Naive B cell (primary cell): ENCODE data around the gene TOM1L2. TPM values are rescaled to one million over a fixed set of nuclear protein-coding genes. Genes with fewer than 3 reads are reported as not detected.
"Not testable (repeated sequence)": the region's sequence is repeated elsewhere in the genome, so short reads cannot be mapped to it uniquely, and the experiment has no call there.

ENCODE experiments used
- ATAC-seq, 2 donors: fragments of 150-1000 bp; cut with Tn5 transposase; 2 replicates each; pipeline ENCODE4 v1.10.0; 2021; ENCODE audit warnings: low read depth in 2 of 2, mild to moderate bottlenecking in 2 of 2, moderate library complexity in 2 of 2
- DNase-seq: peaks from one replicate; pipeline ENCODE4 v3.0.0; 2022
- H3K27ac Mint-ChIP-seq, 6 donors: one replicate each; pipeline ENCODE4 v1.8.0; 2020 to 2022; ENCODE audit warnings: mild to moderate bottlenecking in 6 of 6, mixed read lengths in 6 of 6, moderate library complexity in 5 of 6, inconsistent platforms in 2 of 6
- H3K27me3 Mint-ChIP-seq, 3 donors: one replicate each; pipeline ENCODE4 v1.8.0; 2021 to 2022; ENCODE audit warnings: mixed read lengths in 3 of 3, mild to moderate bottlenecking in 1 of 3
- H3K36me3 Mint-ChIP-seq, 2 donors: one replicate each; pipeline ENCODE4 v1.8.0; 2020 to 2022; ENCODE audit warnings: mixed read lengths in 2 of 2, inconsistent platforms in 1 of 2, mild to moderate bottlenecking in 1 of 2
- H3K4me1 Mint-ChIP-seq, 3 donors: one replicate each; pipeline ENCODE4 v1.8.0; 2020 to 2022; ENCODE audit warnings: mixed read lengths in 3 of 3, inconsistent platforms in 1 of 3, mild to moderate bottlenecking in 1 of 3, moderate library complexity in 1 of 3
- H3K4me3 Mint-ChIP-seq, 8 donors: one replicate each; pipeline ENCODE4 v1.8.0; 2020 to 2022; ENCODE audit warnings: mild to moderate bottlenecking in 8 of 8, mixed read lengths in 8 of 8, moderate library complexity in 8 of 8, inconsistent platforms in 2 of 8
- H3K9me3 Mint-ChIP-seq, 7 donors: one replicate each; pipeline ENCODE4 v1.8.0; 2020 to 2022; ENCODE audit warnings: mixed read lengths in 7 of 7, mild to moderate bottlenecking in 5 of 7, inconsistent platforms in 2 of 7, moderate library complexity in 1 of 7
- polyA plus RNA-seq, 6 donors: library from polyadenylated mRNA; unstranded; fragments of 300-500 nt; fragmentation: Illumina TruSeq; gene quantifications; one replicate each; pipeline ENCODE4 v1.2.3, GENCODE V29; 2021; ENCODE audit warnings: low read depth in 6 of 6

Gene TOM1L2
- polyA plus RNA-seq, 6 donors from 2014 or later, result 2.5 to 7.0 (median 3.0) TPM

DNA sequence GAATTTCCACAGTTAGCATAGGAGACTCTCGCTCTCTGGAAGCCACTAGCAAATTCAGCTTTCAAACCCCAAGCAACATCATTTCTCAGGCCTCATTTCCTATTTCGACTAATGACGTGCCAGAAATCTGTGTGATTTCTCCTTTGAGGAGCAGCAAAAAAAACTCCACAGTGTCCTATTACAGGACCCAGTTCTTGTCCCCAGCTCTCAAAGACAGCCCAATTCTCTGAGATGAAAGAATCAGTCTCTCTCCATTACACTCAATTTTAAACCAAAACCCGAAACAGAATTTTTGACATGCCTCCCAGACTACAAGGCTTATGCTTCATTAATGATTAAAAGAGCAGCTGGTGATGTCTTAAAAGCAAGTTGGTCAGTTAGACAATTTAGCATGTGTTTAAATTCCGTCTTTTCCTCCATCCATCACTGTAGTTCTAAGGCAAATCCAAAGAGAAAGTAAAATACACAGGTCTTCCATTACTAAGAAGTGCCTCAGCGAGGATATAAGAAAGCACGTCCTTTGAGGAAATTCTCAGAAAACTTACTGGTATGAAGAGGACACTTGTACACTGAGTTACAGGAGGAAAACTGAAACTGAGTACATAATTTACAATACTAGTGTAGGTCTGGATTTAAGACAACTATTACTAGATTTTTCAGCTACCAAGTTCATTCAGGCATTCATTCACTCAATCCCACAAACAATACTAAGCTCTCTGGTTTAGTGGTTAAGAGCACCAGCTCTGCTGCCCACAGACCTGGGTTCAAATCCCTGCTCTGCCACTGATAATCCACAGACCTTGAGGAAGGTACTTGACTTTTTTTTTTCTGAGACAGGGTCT lies 12.5 kb downstream of the TOM1L2 start:
- H3K4me3 Mint-ChIP-seq, result peak overlapping the region in 3 of 8 donors; percentile 42 to 58 (median 46)

DNA sequence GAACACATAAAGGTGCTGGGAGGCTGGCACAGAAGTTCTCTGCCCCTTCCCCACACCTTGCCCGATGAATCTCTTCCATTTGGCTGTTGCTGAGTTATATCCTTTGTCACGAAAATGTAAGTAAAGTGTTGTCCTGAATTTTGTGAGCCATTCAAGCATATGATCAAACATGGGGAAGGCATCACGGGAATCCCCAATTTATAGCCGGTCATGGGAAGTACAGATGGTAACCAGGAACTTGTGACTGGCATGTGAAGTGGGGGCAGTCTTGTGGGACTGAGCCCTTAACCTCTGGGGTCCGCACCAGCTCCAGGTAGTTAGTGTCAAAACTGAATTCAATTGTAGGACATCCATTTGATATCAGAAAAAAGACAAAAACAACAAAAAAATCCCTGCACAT lies 13.2 kb downstream of the TOM1L2 start:
- Mint-ChIP-seq H3K4me1 (peaks cover 38 to 48% (median 45%) of the 10 kb centered on the region in 3 donors), H3K27ac (peak overlapping the region in 5 of 6 donors; percentile 49 to 88 (median 79)), H3K27me3 (no peaks in the 10 kb centered on the region), H3K36me3 (peaks cover 0 to 7% of the 10 kb centered on the region in 2 donors), H3K4me3 (peak overlapping the region in 4 of 8 donors; percentile 46 to 66 (median 62)), H3K9me3 (peaks cover 0 to 2% (median 0%) of the 10 kb centered on the region in 7 donors)
- DNase-seq (no peak), ATAC-seq (no peak)

More for the DNA sequence above, 12.5 kb downstream of the TOM1L2 start:
- no peak for DNase-seq
- ATAC-seq, result no peak
- H3K4me1 Mint-ChIP-seq, result peaks cover 38 to 48% (median 45%) of the 10 kb centered on the region in 3 donors
- no peaks in the 10 kb centered on the region for H3K27me3 Mint-ChIP-seq
- H3K9me3 Mint-ChIP-seq, result peaks cover 0 to 2% (median 0%) of the 10 kb centered on the region in 7 donors
- peaks cover 0 to 7% of the 10 kb centered on the region in 2 donors for H3K36me3 Mint-ChIP-seq
- H3K27ac Mint-ChIP-seq, result peak overlapping the region; percentile 26 to 92 (median 83)

DNA sequence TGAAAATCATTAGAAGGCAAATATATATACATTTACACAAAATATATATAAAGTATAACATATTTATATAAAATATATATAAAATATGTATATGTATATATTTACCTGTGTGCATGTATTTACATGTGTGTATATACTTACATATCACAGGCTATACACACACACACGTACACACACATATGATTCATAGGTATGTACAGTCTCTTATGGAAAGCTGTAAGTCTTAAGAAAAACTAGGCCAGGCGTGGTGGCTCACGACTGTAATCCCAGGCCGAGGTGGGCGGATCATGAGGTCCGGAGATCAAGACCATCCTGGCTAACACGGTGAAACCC lies 14.7 kb downstream of the TOM1L2 start:
- no peaks in the 10 kb centered on the region for H3K27me3 Mint-ChIP-seq
- H3K4me3 Mint-ChIP-seq, result peak overlapping the region in 6 of 8 donors; percentile 35 to 88 (median 64)
- ATAC-seq (no peak), DNase-seq (no peak)
- H3K27ac Mint-ChIP-seq, result peak overlapping the region in 5 of 6 donors; percentile 13 to 92 (median 79)
- peaks cover 0 to 2% (median 0%) of the 10 kb centered on the region in 7 donors for H3K9me3 Mint-ChIP-seq
- peaks cover 33 to 43% (median 41%) of the 10 kb centered on the region in 3 donors for H3K4me1 Mint-ChIP-seq
- peaks cover 0 to 7% of the 10 kb centered on the region in 2 donors for H3K36me3 Mint-ChIP-seq

DNA sequence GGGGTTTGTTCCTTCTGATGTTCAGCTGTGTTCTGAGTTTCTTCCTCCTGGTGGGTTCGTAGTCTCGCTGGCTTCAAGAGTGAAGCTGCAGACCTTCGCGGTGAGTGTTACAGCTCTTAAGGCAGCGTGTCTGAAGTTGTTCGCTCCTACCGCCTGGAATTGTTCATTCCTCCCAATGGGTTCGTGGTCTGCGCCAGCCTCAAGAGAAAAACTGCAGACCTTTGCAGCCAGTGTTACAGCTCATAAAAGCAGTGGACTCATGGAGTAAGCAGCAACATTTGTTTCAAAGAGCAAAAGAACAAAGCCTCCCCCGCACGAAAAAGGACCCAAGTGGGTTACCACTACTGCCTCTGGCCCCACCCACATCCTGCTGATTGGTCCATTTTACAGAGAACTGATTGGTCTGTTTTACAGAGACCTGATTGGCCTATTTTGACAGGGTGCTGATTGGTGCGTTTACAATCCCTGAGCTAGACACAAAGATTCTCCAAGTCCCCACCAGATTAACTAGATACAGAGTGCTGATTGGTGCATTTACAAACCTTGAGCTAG lies 16.3 kb downstream of the TOM1L2 start:
- ATAC-seq, H3K36me3 Mint-ChIP-seq, H3K9me3 Mint-ChIP-seq, H3K4me3 Mint-ChIP-seq, H3K27me3 Mint-ChIP-seq, DNase-seq: not testable (repeated sequence)
- H3K4me1 Mint-ChIP-seq, result peaks cover 30 to 36% (median 35%) of the 10 kb centered on the region in 3 donors
- H3K27ac Mint-ChIP-seq, result peak overlapping the region in 1 of 6 donors; percentile 22

DNA sequence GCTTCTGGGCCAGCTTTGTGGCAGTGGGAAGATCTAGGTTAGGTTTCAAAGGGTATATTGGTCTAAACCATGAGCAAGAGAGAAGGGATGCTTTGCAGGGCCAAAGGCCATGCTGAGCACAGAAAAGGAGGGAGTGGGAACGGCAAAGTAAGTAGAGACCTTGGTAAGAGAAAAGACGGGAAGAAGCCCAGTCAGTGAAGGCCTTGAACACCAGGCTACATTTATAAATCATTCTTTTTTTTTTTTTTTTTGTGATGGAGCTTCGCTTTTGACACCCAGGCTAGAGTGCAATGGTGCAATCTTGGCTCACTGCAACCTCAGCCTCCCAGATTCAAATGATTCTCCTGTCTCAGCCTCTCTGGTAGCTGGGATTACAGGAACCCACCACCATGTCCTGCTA lies 18.1 kb downstream of the TOM1L2 start:
- DNase-seq, result no peak
- Mint-ChIP-seq H3K27ac (no peak overlapping the region), H3K4me3 (no peak overlapping the region), H3K36me3 (peaks cover 0 to 7% of the 10 kb centered on the region in 2 donors), H3K9me3 (no peaks in the 10 kb centered on the region), H3K4me1 (peaks cover 20 to 23% (median 21%) of the 10 kb centered on the region in 3 donors), H3K27me3 (no peaks in the 10 kb centered on the region)
- ATAC-seq, result no peak

DNA sequence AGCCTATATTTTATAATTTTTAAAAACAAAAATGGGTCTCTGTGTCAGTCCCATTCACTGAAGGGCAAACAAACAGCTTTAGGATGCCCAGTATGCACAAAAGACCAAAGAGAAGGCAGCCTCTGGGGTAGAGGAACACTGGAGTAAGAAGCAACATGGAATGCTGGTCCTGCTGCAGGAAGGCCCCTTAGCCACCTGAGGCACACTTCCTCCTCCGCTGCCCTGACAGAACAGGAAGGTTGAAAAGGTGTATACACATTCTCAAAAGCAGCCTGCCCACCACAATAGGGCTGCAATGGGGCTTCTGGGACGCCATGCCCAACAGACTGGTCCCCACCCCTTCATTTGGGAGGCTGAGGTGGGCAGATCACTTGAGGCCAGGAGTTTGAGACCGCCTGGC lies 19.5 kb downstream of the TOM1L2 start:
- H3K4me1 Mint-ChIP-seq, result peaks cover 8 to 17% (median 16%) of the 10 kb centered on the region in 3 donors
- ATAC-seq (no peak), DNase-seq (no peak)
- no peak overlapping the region for H3K27ac Mint-ChIP-seq
- H3K27me3 Mint-ChIP-seq, result no peaks in the 10 kb centered on the region
- H3K4me3 Mint-ChIP-seq, result peak overlapping the region in 1 of 8 donors; percentile 5
- peaks cover 0 to 7% of the 10 kb centered on the region in 2 donors for H3K36me3 Mint-ChIP-seq
- no peaks in the 10 kb centered on the region for H3K9me3 Mint-ChIP-seq

DNA sequence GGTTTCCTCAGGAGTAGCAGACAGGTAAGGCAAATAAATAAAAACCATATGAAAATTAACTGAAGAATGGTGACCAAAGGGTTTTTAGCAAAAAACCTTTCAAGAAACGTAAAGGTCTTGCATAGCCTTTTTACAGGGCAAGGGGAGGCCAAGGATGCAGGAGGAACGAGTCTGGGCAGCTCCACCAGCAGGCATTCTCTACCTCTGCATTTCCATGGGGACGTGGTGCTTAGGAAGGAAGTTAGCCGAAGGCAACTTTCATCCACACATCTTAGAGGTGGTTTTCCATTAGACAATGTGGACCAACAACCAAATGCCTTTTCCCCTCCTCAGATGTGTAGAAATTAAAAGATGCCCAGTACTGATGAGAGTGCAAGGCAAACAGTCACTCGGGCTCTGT lies 20.7 kb downstream of the TOM1L2 start:
- Mint-ChIP-seq H3K9me3 (no peaks in the 10 kb centered on the region), H3K4me1 (peaks cover 2 to 14% (median 13%) of the 10 kb centered on the region in 3 donors), H3K36me3 (peaks cover 0 to 7% of the 10 kb centered on the region in 2 donors), H3K4me3 (no peak overlapping the region), H3K27me3 (no peaks in the 10 kb centered on the region), H3K27ac (no peak overlapping the region)
- ATAC-seq (no peak), DNase-seq (no peak)

DNA sequence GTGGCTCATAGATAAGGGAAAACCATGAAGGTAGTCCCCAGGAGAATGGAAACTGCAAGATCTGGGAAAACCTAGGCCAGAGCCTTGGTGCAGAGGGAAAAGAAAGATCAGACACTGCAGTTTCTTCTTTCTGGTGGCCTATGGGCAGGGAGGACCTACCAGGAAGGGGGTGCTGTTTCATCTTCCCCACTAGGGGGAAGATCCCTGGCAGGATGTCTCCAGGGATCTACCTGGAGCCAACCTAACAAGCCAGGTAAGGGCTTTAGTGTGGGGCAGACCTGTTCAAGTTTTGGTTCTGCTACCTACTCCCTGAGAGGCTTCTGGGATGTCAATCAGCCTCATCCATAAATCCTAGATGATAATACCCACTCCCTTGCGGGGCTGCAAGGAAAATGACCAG lies 21.4 kb downstream of the TOM1L2 start:
- peaks cover 0 to 4% of the 10 kb centered on the region in 2 donors for H3K36me3 Mint-ChIP-seq
- DNase-seq, result no peak
- peaks cover 2 to 14% (median 13%) of the 10 kb centered on the region in 3 donors for H3K4me1 Mint-ChIP-seq
- H3K27ac Mint-ChIP-seq, result peak overlapping the region in 1 of 6 donors; percentile 73
- H3K4me3 Mint-ChIP-seq, result no peak overlapping the region
- no peaks in the 10 kb centered on the region for H3K9me3 Mint-ChIP-seq
- no peaks in the 10 kb centered on the region for H3K27me3 Mint-ChIP-seq
- no peak for ATAC-seq

DNA sequence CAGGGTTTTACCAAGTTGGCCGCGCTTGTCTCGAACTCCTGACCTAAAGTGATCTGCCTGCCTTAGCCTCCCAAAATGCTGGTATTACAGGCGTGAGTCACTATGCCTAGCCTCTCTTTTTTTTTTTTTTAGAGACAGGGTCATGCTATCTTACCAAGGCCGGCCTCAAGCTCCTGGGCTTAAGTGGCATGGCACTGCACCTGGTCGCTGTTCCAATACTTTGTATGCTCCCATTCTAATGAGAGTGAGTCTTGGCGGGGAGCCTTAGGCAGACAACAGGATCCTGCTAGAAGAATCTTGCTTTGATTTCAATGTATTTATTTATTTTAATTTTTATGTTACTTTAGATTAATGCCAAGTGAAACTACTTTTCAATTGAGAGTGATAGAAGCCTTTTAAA lies 21.9 kb downstream of the TOM1L2 start:
- H3K9me3 Mint-ChIP-seq, result no peaks in the 10 kb centered on the region
- H3K4me1 Mint-ChIP-seq, result peaks cover 0 to 14% (median 13%) of the 10 kb centered on the region in 3 donors
- DNase-seq (no peak), ATAC-seq (no peak)
- H3K36me3 Mint-ChIP-seq, result no peaks in the 10 kb centered on the region
- H3K27me3 Mint-ChIP-seq, result no peaks in the 10 kb centered on the region
- H3K4me3 Mint-ChIP-seq, result no peak overlapping the region
- H3K27ac Mint-ChIP-seq, result peak overlapping the region in 1 of 6 donors; percentile 73

DNA sequence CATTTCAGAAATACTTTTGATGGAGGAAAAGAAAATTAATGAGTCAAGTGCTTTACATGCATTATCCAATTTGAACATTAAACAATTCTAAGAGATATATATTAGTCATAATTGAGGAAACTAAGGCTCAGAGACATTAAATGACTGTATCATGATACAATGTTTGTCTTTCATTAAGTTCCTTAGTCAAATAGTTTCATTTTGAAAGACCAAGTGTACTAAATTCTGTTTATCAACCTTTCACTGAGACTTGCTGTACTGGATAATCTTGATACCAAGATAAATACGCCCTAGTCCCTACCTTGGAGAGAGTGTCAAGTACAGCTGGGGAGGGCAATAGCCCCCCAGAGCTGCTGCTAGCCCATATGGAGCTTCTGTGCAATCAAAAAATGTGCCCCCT lies 24.2 kb downstream of the TOM1L2 start:
- Mint-ChIP-seq H3K36me3 (no peaks in the 10 kb centered on the region), H3K9me3 (no peaks in the 10 kb centered on the region), H3K27ac (no peak overlapping the region), H3K27me3 (no peaks in the 10 kb centered on the region), H3K4me1 (peaks cover 14 to 24% (median 23%) of the 10 kb centered on the region in 3 donors), H3K4me3 (no peak overlapping the region)
- ATAC-seq (no peak), DNase-seq (no peak)

DNA sequence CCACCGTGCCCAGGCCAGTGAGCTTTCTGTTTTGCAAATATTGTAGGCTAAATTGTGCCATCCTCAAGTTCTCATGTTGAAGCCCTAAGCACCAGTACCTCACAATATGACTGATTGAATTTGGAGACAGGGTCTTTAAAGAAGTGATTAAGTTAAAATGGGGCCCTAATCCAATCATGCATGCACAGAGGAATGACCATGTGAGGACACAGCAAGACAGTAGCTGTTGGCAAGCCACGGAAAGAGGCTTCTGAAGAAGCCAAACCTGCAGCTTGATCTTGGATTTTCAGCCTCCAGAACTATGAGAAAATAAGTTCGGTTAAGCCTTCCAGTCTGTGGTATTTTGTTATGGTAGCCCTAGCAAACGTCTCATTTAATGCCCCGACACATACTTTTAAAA lies 24.9 kb downstream of the TOM1L2 start:
- DNase-seq (no peak), ATAC-seq (no peak)
- no peak overlapping the region for H3K4me3 Mint-ChIP-seq
- H3K27me3 Mint-ChIP-seq, result no peaks in the 10 kb centered on the region
- no peaks in the 10 kb centered on the region for H3K36me3 Mint-ChIP-seq
- H3K4me1 Mint-ChIP-seq, result peaks cover 14 to 25% (median 23%) of the 10 kb centered on the region in 3 donors
- no peak overlapping the region for H3K27ac Mint-ChIP-seq
- no peaks in the 10 kb centered on the region for H3K9me3 Mint-ChIP-seq

DNA sequence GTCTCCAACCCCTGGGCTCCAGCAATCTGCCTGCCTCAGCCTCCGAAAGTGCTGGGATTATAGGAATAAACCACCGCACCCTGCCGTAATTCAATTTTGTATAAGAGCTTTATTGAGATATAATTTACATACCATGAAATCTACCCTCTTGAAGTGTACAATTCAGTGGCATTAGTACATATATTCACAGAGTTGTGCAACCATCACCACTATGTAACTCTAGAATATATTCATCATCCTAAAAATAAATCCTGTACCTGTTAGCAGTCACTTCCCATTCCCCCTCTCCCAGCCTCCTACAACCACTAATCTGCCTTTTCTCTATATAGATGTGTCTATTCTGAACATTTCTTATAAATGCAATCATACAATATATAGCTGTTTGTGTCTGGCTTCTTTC lies 26.1 kb downstream of the TOM1L2 start:
- H3K9me3 Mint-ChIP-seq, result no peaks in the 10 kb centered on the region
- H3K4me1 Mint-ChIP-seq, result peaks cover 14 to 25% (median 19%) of the 10 kb centered on the region in 3 donors
- no peak for ATAC-seq
- no peak for DNase-seq
- no peaks in the 10 kb centered on the region for H3K27me3 Mint-ChIP-seq
- H3K27ac Mint-ChIP-seq, result peak overlapping the region in 1 of 6 donors; percentile 4
- no peaks in the 10 kb centered on the region for H3K36me3 Mint-ChIP-seq
- H3K4me3 Mint-ChIP-seq, result no peak overlapping the region

DNA sequence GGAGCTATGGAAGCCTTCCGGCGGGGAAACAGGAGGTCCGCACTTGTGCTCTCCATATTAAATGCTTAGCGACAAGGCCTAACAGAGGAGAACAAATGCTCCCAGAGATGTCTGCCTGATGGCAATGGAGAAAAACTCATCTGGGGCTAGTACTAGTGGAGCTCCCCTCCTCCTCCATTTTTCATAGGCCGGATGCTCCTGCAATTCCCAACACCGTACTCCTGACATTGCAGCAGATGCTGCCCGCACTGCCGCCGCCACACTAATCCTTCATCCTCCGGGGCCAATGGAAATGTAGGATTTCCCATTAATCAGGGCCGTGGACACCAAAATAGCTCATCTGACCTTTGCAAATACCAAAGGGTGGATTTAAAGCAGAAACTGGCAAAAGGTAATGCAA lies 27.5 kb downstream of the TOM1L2 start:
- Mint-ChIP-seq H3K27ac (peak overlapping the region in 1 of 6 donors; percentile 66), H3K36me3 (no peaks in the 10 kb centered on the region), H3K4me1 (peaks cover 18 to 29% (median 19%) of the 10 kb centered on the region in 3 donors)

DNA sequence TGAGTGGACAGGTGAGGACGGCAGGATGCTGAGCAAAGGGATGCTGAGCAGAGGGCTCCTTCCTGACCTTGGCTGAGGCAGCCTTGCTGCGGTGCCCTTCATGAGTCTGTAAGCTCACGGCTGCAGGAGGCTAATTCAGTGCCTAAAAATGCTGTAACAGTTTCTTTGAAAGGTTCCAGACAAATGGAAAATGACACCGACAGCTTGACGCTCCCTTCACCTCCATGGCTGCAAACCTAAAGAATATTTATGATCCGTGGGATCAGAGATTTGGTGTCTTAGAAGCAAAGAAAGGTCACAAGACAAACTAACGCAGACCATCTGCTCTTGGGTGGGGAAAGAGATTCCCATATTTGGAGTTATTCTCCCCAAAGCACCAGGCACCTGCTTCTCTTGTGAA lies 28.0 kb downstream of the TOM1L2 start:
- peaks cover 16 to 28% (median 18%) of the 10 kb centered on the region in 3 donors for H3K4me1 Mint-ChIP-seq
- H3K27ac Mint-ChIP-seq, result peak overlapping the region in 1 of 6 donors; percentile 66
- no peaks in the 10 kb centered on the region for H3K27me3 Mint-ChIP-seq

More for the DNA sequence above, 27.5 kb downstream of the TOM1L2 start:
- no peak for ATAC-seq
- Mint-ChIP-seq H3K9me3 (no peaks in the 10 kb centered on the region), H3K27me3 (no peaks in the 10 kb centered on the region), H3K4me3 (peak overlapping the region in 1 of 8 donors; percentile 13)
- no peak for DNase-seq

More for the DNA sequence above, 28.0 kb downstream of the TOM1L2 start:
- ATAC-seq, result no peak
- no peak overlapping the region for H3K4me3 Mint-ChIP-seq
- DNase-seq, result no peak
- no peaks in the 10 kb centered on the region for H3K9me3 Mint-ChIP-seq
- H3K36me3 Mint-ChIP-seq, result no peaks in the 10 kb centered on the region
